H4 (cell line): Measurements from ENCODE around the gene MYO5C. TPM values are rescaled to one million over a fixed set of nuclear protein-coding genes. Genes with fewer than 3 reads are reported as not detected.

ENCODE experiments used
- DNase-seq: peaks from one replicate; pipeline ENCODE4 v3.0.0-alpha.2; 2015; ENCODE audit warnings: low spot score
- total RNA-seq: library from RNA; depleted of rRNA; stranded (reverse); fragments of >200 nt; shearing (Covaris generic); gene quantifications from 2 replicates; pipeline ENCODE4 v1.2.3, GENCODE V29; 2014

Gene MYO5C
- total RNA-seq, 1 experiment from 2014 or later: 0.06 TPM

GRCh38 chr15:52217186-52217585, 78.4 kb downstream of the MYO5C start:
- no peak for DNase-seq

- no peak for DNase-seq
Measured at GRCh38 chr15:52214553-52214952, 81.1 kb downstream of the MYO5C start.

GRCh38 chr15:52213206-52213605, 82.4 kb downstream of the MYO5C start:
- no peak for DNase-seq

GRCh38 chr15:52208306-52208946, 87.2 kb downstream of the MYO5C start:
- peak; percentile 75 for DNase-seq

GRCh38 chr15:52207191-52207590, 88.4 kb downstream of the MYO5C start:
- DNase-seq: no peak

- DNase-seq: no peak
Measured at GRCh38 chr15:52206446-52206845, 89.2 kb downstream of the MYO5C start.

GRCh38 chr15:52204657-52205056, 90.9 kb downstream of the MYO5C start:
- no peak for DNase-seq

GRCh38 chr15:52200831-52201365, 94.7 kb downstream of the MYO5C start:
- no peak for DNase-seq

GRCh38 chr15:52199271-52199670, 96.3 kb downstream of the MYO5C start:
- DNase-seq: no peak

- DNase-seq: no peak
Measured at GRCh38 chr15:52196891-52197290, 98.7 kb downstream of the MYO5C start.

GRCh38 chr15:52193791-52194190, 101.8 kb downstream of the MYO5C start:
- DNase-seq: no peak

GRCh38 chr15:52193321-52193720, 102.3 kb downstream of the MYO5C start:
- no peak for DNase-seq

- DNase-seq: no peak
Measured at GRCh38 chr15:52191207-52191606, 104.4 kb downstream of the MYO5C start, which contains the start of gene GNB5. TSS of gene GNB5 (minus strand) at chr15:52191392. CDS start at chr15:52184676, 6,716 bp downstream.

- DNase-seq: no peak
Measured at GRCh38 chr15:52186651-52187486, 108.7 kb downstream of the MYO5C start.

GRCh38 chr15:52185151-52185561, 110.4 kb downstream of the MYO5C start:
- DNase-seq: no peak

- no peak for DNase-seq
Measured at GRCh38 chr15:52184721-52185120, 110.9 kb downstream of the MYO5C start.

GRCh38 chr15:52183562-52184173, 111.9 kb downstream of the MYO5C start:
- no peak for DNase-seq

- no peak for DNase-seq
Measured at GRCh38 chr15:52181938-52182780, 113.4 kb downstream of the MYO5C start.

- no peak for DNase-seq
Measured at GRCh38 chr15:52180851-52181450, 114.7 kb downstream of the MYO5C start.

GRCh38 chr15:52180196-52180835, 115.3 kb downstream of the MYO5C start:
- DNase-seq: no peak
